ENCODE data around the gene NPAT. TPM values are rescaled to one million over a fixed set of nuclear protein-coding genes. Genes with fewer than 3 reads are reported as not detected.

The NPAT gene
- polyA plus RNA-seq (2013, experiment 1 of 4), result 14.0 TPM
- 19.1 TPM for polyA plus RNA-seq (2013, experiment 2 of 4)
- 12.5 TPM for polyA plus RNA-seq (2013, experiment 3 of 4)
- 16.5 TPM for polyA plus RNA-seq (2013, experiment 4 of 4)

GRCh38 chr11:108222574-108223347, at the start of gene NPAT, which contains the start of gene ATM:
NPAT (minus strand) TSS chr11:108222638; CDS start chr11:108222536, 102 bp downstream.
ATM (plus strand) TSS chr11:108223067; CDS start chr11:108227625, 4,558 bp downstream.
- peaks cover 13% of the 10 kb centered on the region for H3K4me1 ChIP-seq (ENCODE audit: control insufficient read depth, insufficient read depth, low read length)
- WGBS, 2 experiments, result 0 to 1% methylated on average over 70 of the region's 70 CpGs
- peak within 1 kb of the TSS; percentile 85 for H3K4me3 ChIP-seq (ENCODE audit: insufficient read depth, low read depth, low read length)

GRCh38 chr11:108269583-108269982, 47.1 kb upstream of the NPAT start:
- Histone ChIP-seq H3K27ac (ENCODE audit: insufficient read depth, low read depth, low read length, poor library complexity, severe bottlenecking) (no peak overlapping the region), H3K36me3 (ENCODE audit: control insufficient read depth, insufficient read depth, low read length) (peaks cover 21% of the 10 kb centered on the region), H3K9me3 (ENCODE audit: control insufficient read depth, low read length) (no peaks in the 10 kb centered on the region), H3K4me3 (ENCODE audit: insufficient read depth, low read depth, low read length) (no peak overlapping the region), H3K4me1 (ENCODE audit: control insufficient read depth, insufficient read depth, low read length) (no peaks in the 10 kb centered on the region), H3K27me3 (ENCODE audit: control insufficient read depth, insufficient read depth, low read length, poor library complexity, severe bottlenecking) (no peaks in the 10 kb centered on the region)
- WGBS, 2 experiments, result 96 to 97% methylated on average over 3 of the region's 3 CpGs

More at GRCh38 chr11:108222574-108223347, at the start of gene NPAT, which contains the start of gene ATM:
- Histone ChIP-seq H3K9me3 (ENCODE audit: control insufficient read depth, low read length) (no peaks in the 10 kb centered on the region), H3K27me3 (ENCODE audit: control insufficient read depth, insufficient read depth, low read length, poor library complexity, severe bottlenecking) (no peaks in the 10 kb centered on the region), H3K36me3 (ENCODE audit: control insufficient read depth, insufficient read depth, low read length) (no peaks in the 10 kb centered on the region), H3K27ac (ENCODE audit: insufficient read depth, low read depth, low read length, poor library complexity, severe bottlenecking) (peak within 1 kb of the TSS; percentile 92)

- H3K9me3 ChIP-seq (ENCODE audit: control insufficient read depth, low read length), result no peaks in the 10 kb centered on the region
- no peaks in the 10 kb centered on the region for H3K27me3 ChIP-seq (ENCODE audit: control insufficient read depth, insufficient read depth, low read length, poor library complexity, severe bottlenecking)
- H3K36me3 ChIP-seq (ENCODE audit: control insufficient read depth, insufficient read depth, low read length), result peaks cover 30% of the 10 kb centered on the region
- H3K27ac ChIP-seq (ENCODE audit: insufficient read depth, low read depth, low read length, poor library complexity, severe bottlenecking), result no peak overlapping the region
- H3K4me3 ChIP-seq (ENCODE audit: insufficient read depth, low read depth, low read length), result no peak overlapping the region
- no peaks in the 10 kb centered on the region for H3K4me1 ChIP-seq (ENCODE audit: control insufficient read depth, insufficient read depth, low read length)
- WGBS, 2 experiments, result 100% methylated on average over 1 of the region's 1 CpG; no CpG with 5 or more reads in 1 of the 2 experiments
These were observed 30.7 kb upstream of the NPAT start for GRCh38 chr11:108253176-108253575.

- WGBS, 2 experiments, result 100% methylated on average over 2 of the region's 2 CpGs
- Histone ChIP-seq H3K27ac (ENCODE audit: insufficient read depth, low read depth, low read length, poor library complexity, severe bottlenecking) (no peak overlapping the region), H3K4me3 (ENCODE audit: insufficient read depth, low read depth, low read length) (no peak overlapping the region), H3K9me3 (ENCODE audit: control insufficient read depth, low read length) (no peaks in the 10 kb centered on the region), H3K27me3 (ENCODE audit: control insufficient read depth, insufficient read depth, low read length, poor library complexity, severe bottlenecking) (no peaks in the 10 kb centered on the region), H3K36me3 (ENCODE audit: control insufficient read depth, insufficient read depth, low read length) (peaks cover 9% of the 10 kb centered on the region), H3K4me1 (ENCODE audit: control insufficient read depth, insufficient read depth, low read length) (no peaks in the 10 kb centered on the region)
These were observed 24.4 kb upstream of the NPAT start for GRCh38 chr11:108246885-108247284.

- no peak overlapping the region for H3K27ac ChIP-seq (ENCODE audit: insufficient read depth, low read depth, low read length, poor library complexity, severe bottlenecking)
- 83 to 92% methylated on average over 3 of the region's 3 CpGs for WGBS, 2 experiments
- no peak overlapping the region for H3K4me3 ChIP-seq (ENCODE audit: insufficient read depth, low read depth, low read length)
- H3K9me3 ChIP-seq (ENCODE audit: control insufficient read depth, low read length), result no peaks in the 10 kb centered on the region
- no peaks in the 10 kb centered on the region for H3K4me1 ChIP-seq (ENCODE audit: control insufficient read depth, insufficient read depth, low read length)
- no peaks in the 10 kb centered on the region for H3K27me3 ChIP-seq (ENCODE audit: control insufficient read depth, insufficient read depth, low read length, poor library complexity, severe bottlenecking)
- peaks cover 6% of the 10 kb centered on the region for H3K36me3 ChIP-seq (ENCODE audit: control insufficient read depth, insufficient read depth, low read length)
These were observed 23.9 kb upstream of the NPAT start for GRCh38 chr11:108246308-108246707.

- Histone ChIP-seq H3K36me3 (ENCODE audit: control insufficient read depth, insufficient read depth, low read length) (peaks cover 6% of the 10 kb centered on the region), H3K9me3 (ENCODE audit: control insufficient read depth, low read length) (no peaks in the 10 kb centered on the region)
- 96 to 100% methylated on average over 2 of the region's 2 CpGs for WGBS, 2 experiments
These were observed 20.0 kb upstream of the NPAT start for GRCh38 chr11:108242422-108242821.

GRCh38 chr11:108241330-108242037, 19.0 kb upstream of the NPAT start:
- H3K27ac ChIP-seq (ENCODE audit: insufficient read depth, low read depth, low read length, poor library complexity, severe bottlenecking), result no peak overlapping the region
- 88 to 90% methylated on average over 3 to 4 of the region's 4 CpGs for WGBS, 2 experiments
- H3K4me1 ChIP-seq (ENCODE audit: control insufficient read depth, insufficient read depth, low read length), result no peaks in the 10 kb centered on the region
- no peak overlapping the region for H3K4me3 ChIP-seq (ENCODE audit: insufficient read depth, low read depth, low read length)
- H3K9me3 ChIP-seq (ENCODE audit: control insufficient read depth, low read length), result no peaks in the 10 kb centered on the region
- peaks cover 9% of the 10 kb centered on the region for H3K36me3 ChIP-seq (ENCODE audit: control insufficient read depth, insufficient read depth, low read length)
- no peaks in the 10 kb centered on the region for H3K27me3 ChIP-seq (ENCODE audit: control insufficient read depth, insufficient read depth, low read length, poor library complexity, severe bottlenecking)

More at GRCh38 chr11:108242422-108242821, 20.0 kb upstream of the NPAT start:
- H3K27me3 ChIP-seq (ENCODE audit: control insufficient read depth, insufficient read depth, low read length, poor library complexity, severe bottlenecking), result no peaks in the 10 kb centered on the region
- H3K4me3 ChIP-seq (ENCODE audit: insufficient read depth, low read depth, low read length), result no peak overlapping the region
- no peaks in the 10 kb centered on the region for H3K4me1 ChIP-seq (ENCODE audit: control insufficient read depth, insufficient read depth, low read length)
- H3K27ac ChIP-seq (ENCODE audit: insufficient read depth, low read depth, low read length, poor library complexity, severe bottlenecking), result no peak overlapping the region

- Histone ChIP-seq H3K27ac (ENCODE audit: insufficient read depth, low read depth, low read length, poor library complexity, severe bottlenecking) (no peak overlapping the region), H3K4me1 (ENCODE audit: control insufficient read depth, insufficient read depth, low read length) (no peaks in the 10 kb centered on the region), H3K36me3 (ENCODE audit: control insufficient read depth, insufficient read depth, low read length) (peaks cover 19% of the 10 kb centered on the region), H3K9me3 (ENCODE audit: control insufficient read depth, low read length) (no peaks in the 10 kb centered on the region), H3K4me3 (ENCODE audit: insufficient read depth, low read depth, low read length) (no peak overlapping the region), H3K27me3 (ENCODE audit: control insufficient read depth, insufficient read depth, low read length, poor library complexity, severe bottlenecking) (no peaks in the 10 kb centered on the region)
These were observed 16.6 kb upstream of the NPAT start for GRCh38 chr11:108239076-108239475.

GRCh38 chr11:108237058-108237481, 14.6 kb upstream of the NPAT start:
- H3K36me3 ChIP-seq (ENCODE audit: control insufficient read depth, insufficient read depth, low read length), result peaks cover 19% of the 10 kb centered on the region
- no peak overlapping the region for H3K27ac ChIP-seq (ENCODE audit: insufficient read depth, low read depth, low read length, poor library complexity, severe bottlenecking)
- no peaks in the 10 kb centered on the region for H3K4me1 ChIP-seq (ENCODE audit: control insufficient read depth, insufficient read depth, low read length)
- 92 to 97% methylated on average over 1 of the region's 1 CpG for WGBS, 2 experiments
- no peak overlapping the region for H3K4me3 ChIP-seq (ENCODE audit: insufficient read depth, low read depth, low read length)
- no peaks in the 10 kb centered on the region for H3K9me3 ChIP-seq (ENCODE audit: control insufficient read depth, low read length)
- no peaks in the 10 kb centered on the region for H3K27me3 ChIP-seq (ENCODE audit: control insufficient read depth, insufficient read depth, low read length, poor library complexity, severe bottlenecking)

GRCh38 chr11:108235633-108236032, 13.2 kb upstream of the NPAT start:
- H3K36me3 ChIP-seq (ENCODE audit: control insufficient read depth, insufficient read depth, low read length), result peaks cover 25% of the 10 kb centered on the region
- no peaks in the 10 kb centered on the region for H3K27me3 ChIP-seq (ENCODE audit: control insufficient read depth, insufficient read depth, low read length, poor library complexity, severe bottlenecking)
- 100% methylated on average over 1 to 2 of the region's 2 CpGs for WGBS, 2 experiments
- H3K4me1 ChIP-seq (ENCODE audit: control insufficient read depth, insufficient read depth, low read length), result no peaks in the 10 kb centered on the region
- H3K9me3 ChIP-seq (ENCODE audit: control insufficient read depth, low read length), result no peaks in the 10 kb centered on the region
- no peak overlapping the region for H3K4me3 ChIP-seq (ENCODE audit: insufficient read depth, low read depth, low read length)
- H3K27ac ChIP-seq (ENCODE audit: insufficient read depth, low read depth, low read length, poor library complexity, severe bottlenecking), result no peak overlapping the region

Data from ectodermal cell (in vitro differentiated cells).